ENCODE measurements around the gene MXD4. TPM values are rescaled to one million over a fixed set of nuclear protein-coding genes. Genes with fewer than 3 reads are reported as not detected.

MXD4 gene
- total RNA-seq, 1 experiment from 2014 or later = 22.1 TPM

- no peak for DNase-seq (ENCODE audit: low spot score)
Observed at GRCh38 chr4:2251073-2251794, 10.7 kb downstream of the MXD4 start.

- no peak for DNase-seq (ENCODE audit: low spot score)
Observed at GRCh38 chr4:2250357-2251072, 11.4 kb downstream of the MXD4 start.

GRCh38 chr4:2249526-2250356, 12.2 kb downstream of the MXD4 start:
- no peak for DNase-seq (ENCODE audit: low spot score)

GRCh38 chr4:2248821-2249261, 13.1 kb downstream of the MXD4 start:
- DNase-seq (ENCODE audit: low spot score) = peak; percentile 3

- no peak for DNase-seq (ENCODE audit: low spot score)
Observed at GRCh38 chr4:2248044-2248780, 13.7 kb downstream of the MXD4 start.

GRCh38 chr4:2247128-2248043, 14.5 kb downstream of the MXD4 start:
- DNase-seq (ENCODE audit: low spot score) = peak; percentile 4

- peak; percentile 12 for DNase-seq (ENCODE audit: low spot score)
Observed at GRCh38 chr4:2246384-2247127, 15.4 kb downstream of the MXD4 start.

GRCh38 chr4:2245787-2246275, 16.1 kb downstream of the MXD4 start:
- no peak for DNase-seq (ENCODE audit: low spot score)

GRCh38 chr4:2245057-2245786, 16.7 kb downstream of the MXD4 start:
- DNase-seq (ENCODE audit: low spot score) = no peak

GRCh38 chr4:2243681-2244380, 18.1 kb downstream of the MXD4 start:
- DNase-seq (ENCODE audit: low spot score) = peak; percentile 56

GRCh38 chr4:2241410-2242353, 20.2 kb downstream of the MXD4 start, which contains the start of the genes HAUS3 and POLN:
TSS of gene HAUS3 (minus strand) at chr4:2242121. CDS start at chr4:2240946, 1,175 bp downstream.
TSS of gene POLN (minus strand) at chr4:2242121. CDS start at chr4:2229231, 12,890 bp downstream.
- DNase-seq (ENCODE audit: low spot score) = peak; percentile 97

GRCh38 chr4:2241003-2241402, 20.9 kb downstream of the MXD4 start:
- DNase-seq (ENCODE audit: low spot score) = no peak

GRCh38 chr4:2236944-2237666, 24.8 kb downstream of the MXD4 start:
- no peak for DNase-seq (ENCODE audit: low spot score)

GRCh38 chr4:2231082-2231481, 30.8 kb downstream of the MXD4 start:
- no peak for DNase-seq (ENCODE audit: low spot score)

GRCh38 chr4:2226261-2226660, 35.6 kb downstream of the MXD4 start:
- DNase-seq (ENCODE audit: low spot score) = no peak

- no peak for DNase-seq (ENCODE audit: low spot score)
Observed at GRCh38 chr4:2222838-2223237, 39.1 kb downstream of the MXD4 start.

All from H4 (cell line).